ENCODE results near the gene ATAD3A. TPM values are rescaled to one million over a fixed set of nuclear protein-coding genes. Genes with fewer than 3 reads are reported as not detected.

Gene ATAD3A
- 28.5 to 38.5 TPM (median 36.5 TPM) in 5 replicates for total RNA-seq (2022; extraction: Qiagen RNA extraction)

GRCh38 chr1:1511533-1512285 lies at the start of gene ATAD3A:
TSS of gene ATAD3A (plus strand) at chr1:1512162. CDS start at chr1:1512269, 107 bp downstream.

GRCh38 chr1:1471389-1472052 lies 40.4 kb upstream of the ATAD3A start, which contains the start of gene ATAD3B:
TSS of gene ATAD3B (plus strand) at chr1:1471765. CDS start at chr1:1471885, 120 bp downstream.

GRCh38 chr1:1540090-1540817 lies 28.3 kb downstream of the ATAD3A start, which contains the start of gene TMEM240:
TSS of gene TMEM240 (minus strand) at chr1:1540624. CDS start at chr1:1540346, 278 bp downstream.

GRCh38 chr1:1574721-1575537 lies 63.0 kb downstream of the ATAD3A start, which contains the start of gene SSU72:
TSS of gene SSU72 (minus strand) at chr1:1574863. CDS start at chr1:1574557, 306 bp downstream.

Other genes with a start within 250 kb of the ATAD3A start
- 36.2 to 50.4 TPM (median 45.1 TPM) in 5 replicates for gene UBE2J2, start 238.3 kb upstream of the ATAD3A start, total RNA-seq (2022; extraction: Qiagen RNA extraction)
- gene SCNN1D, start 231.7 kb upstream of the ATAD3A start, total RNA-seq (2022; extraction: Qiagen RNA extraction) = 0.52 to 1.3 TPM (median 1.1 TPM) in 5 replicates
- gene ACAP3, start 204.2 kb upstream of the ATAD3A start, total RNA-seq (2022; extraction: Qiagen RNA extraction) = 8.2 to 16.9 TPM (median 14.4 TPM) in 5 replicates
- 15.8 to 25.3 TPM (median 23.7 TPM) in 5 replicates for gene PUSL1, start 203.6 kb upstream of the ATAD3A start, total RNA-seq (2022; extraction: Qiagen RNA extraction)
- gene INTS11, start 187.5 kb upstream of the ATAD3A start, total RNA-seq (2022; extraction: Qiagen RNA extraction) = 46.5 to 63.1 TPM (median 58.1 TPM) in 5 replicates
- 18.3 to 25.4 TPM (median 24.0 TPM) in 5 replicates for gene CPTP, start 187.4 kb upstream of the ATAD3A start, total RNA-seq (2022; extraction: Qiagen RNA extraction)
- 0.09 to 0.26 TPM (median 0.23 TPM) in 5 replicates for gene TAS1R3, start 180.9 kb upstream of the ATAD3A start, total RNA-seq (2022; extraction: Qiagen RNA extraction)
- 41.0 to 73.2 TPM (median 64.0 TPM) in 5 replicates for gene DVL1, start 162.7 kb upstream of the ATAD3A start, total RNA-seq (2022; extraction: Qiagen RNA extraction)
- gene MXRA8, start 153.6 kb upstream of the ATAD3A start, total RNA-seq (2022; extraction: Qiagen RNA extraction) = 0.11 to 0.36 TPM (median 0.15 TPM) in 4 of 5 replicates, not detected in the other
- 107 to 197 TPM (median 169 TPM) in 5 replicates for gene AURKAIP1, start 137.0 kb upstream of the ATAD3A start, total RNA-seq (2022; extraction: Qiagen RNA extraction)
- gene CCNL2, start 112.8 kb upstream of the ATAD3A start, total RNA-seq (2022; extraction: Qiagen RNA extraction) = 38.0 to 55.0 TPM (median 48.1 TPM) in 5 replicates
- gene MRPL20, start 104.9 kb upstream of the ATAD3A start, total RNA-seq (2022; extraction: Qiagen RNA extraction) = 128 to 145 TPM (median 135 TPM) in 5 replicates
- gene ANKRD65, start 90.9 kb upstream of the ATAD3A start, total RNA-seq (2022; extraction: Qiagen RNA extraction) = 0.03 to 0.10 TPM (median 0.07 TPM) in 3 of 5 replicates, not detected in the others
- 3.7 to 15.9 TPM (median 14.0 TPM) in 5 replicates for gene VWA1, start 76.5 kb upstream of the ATAD3A start, total RNA-seq (2022; extraction: Qiagen RNA extraction)
- not detected in 5 replicates for gene ATAD3C, start 62.5 kb upstream of the ATAD3A start, total RNA-seq (2022; extraction: Qiagen RNA extraction)
- gene ATAD3B, start 40.4 kb upstream of the ATAD3A start, total RNA-seq (2022; extraction: Qiagen RNA extraction) = 1.1 to 3.4 TPM (median 2.9 TPM) in 5 replicates
- gene TMEM240, start 28.5 kb downstream of the ATAD3A start, total RNA-seq (2022; extraction: Qiagen RNA extraction) = 0.36 to 0.75 TPM (median 0.58 TPM) in 4 of 5 replicates, not detected in the other
- 82.0 to 103 TPM (median 101 TPM) in 5 replicates for gene SSU72, start 62.7 kb downstream of the ATAD3A start, total RNA-seq (2022; extraction: Qiagen RNA extraction)
- 5.4 to 9.3 TPM (median 8.3 TPM) in 5 replicates for gene FNDC10, start 88.0 kb downstream of the ATAD3A start, total RNA-seq (2022; extraction: Qiagen RNA extraction)
- 8.0 to 19.5 TPM (median 17.7 TPM) in 5 replicates for gene MIB2, start 103.3 kb downstream of the ATAD3A start, total RNA-seq (2022; extraction: Qiagen RNA extraction)
- gene MMP23B, start 120.0 kb downstream of the ATAD3A start, total RNA-seq (2022; extraction: Qiagen RNA extraction) = 0.29 to 0.84 TPM (median 0.60 TPM) in 5 replicates
- gene CDK11B, start 146.8 kb downstream of the ATAD3A start, total RNA-seq (2022; extraction: Qiagen RNA extraction) = 23.5 to 26.0 TPM (median 25.2 TPM) in 5 replicates
- 10.6 to 13.0 TPM (median 12.7 TPM) in 5 replicates for gene SLC35E2B, start 180.6 kb downstream of the ATAD3A start, total RNA-seq (2022; extraction: Qiagen RNA extraction)
- 18.3 to 23.7 TPM (median 21.3 TPM) in 5 replicates for gene CDK11A, start 212.2 kb downstream of the ATAD3A start, total RNA-seq (2022; extraction: Qiagen RNA extraction)